GM18873 (cell line): ENCODE results near the gene PLEKHA6.

Experiments
- ATAC-seq: cut with Tn5 transposase; IDR thresholded peaks from one replicate; pipeline ENCODE4 v1.9.1; 2021; ENCODE audit warnings: mild to moderate bottlenecking, moderate library complexity, moderate number of reproducible peaks; ENCODE audit not compliant: unreplicated experiment, low FRiP score

PLEKHA6 gene

GRCh38 chr1:204289280-204289679 lies 70.4 kb downstream of the PLEKHA6 start:
- no peak for ATAC-seq

DNA sequence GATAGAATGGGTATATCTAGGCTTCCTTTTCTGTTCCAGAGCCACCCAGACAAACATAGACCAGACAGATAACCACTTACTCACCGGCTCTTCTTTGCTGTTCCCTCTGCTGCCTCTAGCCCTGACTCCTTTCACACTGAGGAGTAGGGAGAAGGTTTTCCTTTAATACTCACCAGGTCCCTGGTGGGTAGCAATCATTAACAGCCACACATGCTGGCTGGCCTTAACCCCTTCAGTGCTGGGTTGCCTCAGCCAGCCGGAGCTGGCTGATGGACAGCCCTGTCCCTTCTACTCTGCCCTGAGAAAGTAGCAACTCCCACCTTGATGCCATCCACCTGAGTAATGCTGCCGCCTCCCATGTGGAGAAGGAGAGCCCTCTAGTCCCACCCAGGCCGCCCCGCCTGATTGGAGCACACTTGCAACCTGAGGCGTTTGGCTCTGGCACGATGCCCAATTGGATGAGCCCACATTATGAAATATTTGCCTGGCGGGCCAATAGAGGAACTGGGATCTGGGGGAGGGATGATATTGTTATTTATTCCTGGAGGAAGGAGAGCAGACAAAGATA lies 71.6 kb downstream of the PLEKHA6 start:
- ATAC-seq = no peak

GRCh38 chr1:204287466-204287891 lies 72.2 kb downstream of the PLEKHA6 start:
- no peak for ATAC-seq

GRCh38 chr1:204286831-204287421 lies 72.8 kb downstream of the PLEKHA6 start:
- ATAC-seq = no peak

GRCh38 chr1:204286315-204286714 lies 73.4 kb downstream of the PLEKHA6 start:
- no peak for ATAC-seq

GRCh38 chr1:204285436-204286305 lies 74.1 kb downstream of the PLEKHA6 start:
- ATAC-seq = no peak

DNA sequence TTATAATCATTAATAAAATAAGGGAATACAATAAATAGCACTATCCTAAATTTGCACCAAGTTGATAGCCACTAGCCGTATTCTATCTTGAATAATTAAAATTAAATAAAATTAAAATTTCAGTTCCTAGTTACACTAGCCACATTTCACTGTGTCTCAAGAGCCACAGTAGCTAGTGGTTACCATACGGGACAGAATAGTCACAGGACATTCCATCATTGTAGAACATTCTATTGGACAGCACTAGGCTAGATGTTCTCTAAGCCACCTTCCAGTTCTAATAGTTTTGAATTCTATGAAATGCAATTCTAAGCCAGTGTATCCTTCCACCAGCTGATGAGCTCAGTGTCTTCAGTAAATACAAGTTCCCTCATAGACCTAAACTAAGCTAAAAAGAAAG lies 74.8 kb downstream of the PLEKHA6 start:
- no peak for ATAC-seq

- no peak for ATAC-seq
Observed at GRCh38 chr1:204283711-204284651, 75.7 kb downstream of the PLEKHA6 start.

DNA sequence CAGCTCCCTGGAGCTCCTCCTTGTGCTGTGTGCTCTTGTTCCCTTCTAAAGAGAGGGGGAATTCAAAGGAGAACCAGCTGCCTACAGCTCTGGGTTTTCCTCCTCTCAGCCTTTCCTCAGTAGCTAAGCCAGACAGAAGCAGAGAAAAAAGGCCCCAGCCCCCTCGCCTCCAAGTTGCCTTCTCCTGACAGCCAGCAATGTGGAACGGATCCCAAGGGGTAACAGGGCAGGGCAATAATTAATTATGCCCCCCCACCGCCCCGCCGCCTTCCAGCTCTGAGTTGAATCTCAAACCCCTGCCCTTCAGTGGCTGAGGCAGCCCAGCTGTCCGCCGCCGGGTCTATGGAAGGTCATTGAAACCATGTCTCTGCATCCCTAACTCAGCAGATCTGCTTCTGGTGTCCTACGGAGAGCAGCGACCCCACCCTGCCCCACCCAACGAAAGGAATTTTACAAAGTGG lies 76.9 kb downstream of the PLEKHA6 start:
- ATAC-seq = no peak

GRCh38 chr1:204280099-204280961 lies 79.4 kb downstream of the PLEKHA6 start:
- ATAC-seq = no peak

DNA sequence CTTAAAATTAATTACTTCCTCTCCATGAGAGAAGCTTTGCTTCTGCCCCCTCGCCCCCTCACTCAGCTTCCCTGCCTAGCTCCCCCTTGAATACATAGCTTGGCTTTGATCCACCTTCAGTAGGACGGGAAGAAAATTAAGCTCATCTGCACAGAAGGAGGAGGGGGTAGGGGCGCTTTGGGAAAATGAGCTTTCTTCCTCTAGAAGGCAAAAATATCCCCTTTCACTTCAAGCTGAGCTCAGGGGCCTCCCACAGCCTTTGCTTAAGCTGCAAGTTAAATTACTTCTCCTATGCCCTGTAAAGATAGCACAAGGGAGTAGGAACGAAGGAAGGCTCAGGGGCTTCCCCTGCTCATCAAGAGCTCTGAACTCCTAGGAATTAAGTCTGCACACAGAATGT lies 80.8 kb downstream of the PLEKHA6 start:
- ATAC-seq = no peak

DNA sequence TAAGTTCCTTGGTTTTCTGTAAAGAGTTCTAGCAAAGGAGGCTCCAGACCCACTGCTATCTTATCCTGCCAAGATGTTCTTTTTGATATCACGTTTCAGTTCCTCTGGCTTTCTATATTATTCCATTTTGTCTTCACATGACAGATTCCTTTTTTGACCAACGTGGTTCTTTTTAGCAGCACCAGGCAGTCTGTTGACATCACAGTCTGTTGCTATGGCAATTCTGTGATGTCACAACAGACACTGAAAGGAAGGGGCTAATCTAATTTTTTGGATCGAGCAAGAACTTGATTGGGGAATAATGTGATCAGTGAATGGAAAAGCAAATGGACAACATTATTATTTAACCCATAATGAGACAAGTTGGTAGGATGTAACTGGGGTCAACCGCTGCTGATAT lies 81.5 kb downstream of the PLEKHA6 start:
- ATAC-seq = no peak

DNA sequence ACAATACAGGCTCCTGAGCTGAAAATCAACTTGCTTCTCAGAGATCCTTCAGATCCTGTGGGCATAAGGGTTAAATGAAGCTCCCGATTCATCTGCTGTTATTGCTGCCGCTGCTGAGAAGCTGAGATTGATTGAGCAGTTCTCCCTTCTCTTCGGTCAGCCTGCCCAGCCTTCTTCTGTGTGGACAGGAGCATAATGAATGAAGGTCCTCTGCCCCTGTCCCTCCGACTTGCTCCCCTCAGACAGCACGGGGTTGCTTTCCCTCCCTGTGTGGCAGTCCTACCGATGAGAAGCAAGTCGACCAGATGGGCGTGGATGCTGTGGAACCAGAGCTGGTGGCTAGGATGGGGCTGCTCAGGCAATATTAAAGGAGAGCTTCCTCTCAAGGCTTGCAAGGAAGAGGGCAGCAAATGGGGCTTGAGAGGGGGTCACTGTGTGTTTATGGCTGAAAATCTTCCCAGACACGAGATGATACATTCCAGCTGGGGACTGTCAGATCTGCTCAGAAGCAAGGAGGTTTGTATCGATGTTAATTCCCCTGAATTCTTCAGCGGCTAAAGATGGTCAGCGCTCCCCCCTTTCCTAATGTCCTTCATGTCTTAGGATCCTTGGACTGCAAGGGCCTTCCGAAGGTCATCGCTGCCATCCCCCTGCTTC lies 82.0 kb downstream of the PLEKHA6 start:
- no peak for ATAC-seq

DNA sequence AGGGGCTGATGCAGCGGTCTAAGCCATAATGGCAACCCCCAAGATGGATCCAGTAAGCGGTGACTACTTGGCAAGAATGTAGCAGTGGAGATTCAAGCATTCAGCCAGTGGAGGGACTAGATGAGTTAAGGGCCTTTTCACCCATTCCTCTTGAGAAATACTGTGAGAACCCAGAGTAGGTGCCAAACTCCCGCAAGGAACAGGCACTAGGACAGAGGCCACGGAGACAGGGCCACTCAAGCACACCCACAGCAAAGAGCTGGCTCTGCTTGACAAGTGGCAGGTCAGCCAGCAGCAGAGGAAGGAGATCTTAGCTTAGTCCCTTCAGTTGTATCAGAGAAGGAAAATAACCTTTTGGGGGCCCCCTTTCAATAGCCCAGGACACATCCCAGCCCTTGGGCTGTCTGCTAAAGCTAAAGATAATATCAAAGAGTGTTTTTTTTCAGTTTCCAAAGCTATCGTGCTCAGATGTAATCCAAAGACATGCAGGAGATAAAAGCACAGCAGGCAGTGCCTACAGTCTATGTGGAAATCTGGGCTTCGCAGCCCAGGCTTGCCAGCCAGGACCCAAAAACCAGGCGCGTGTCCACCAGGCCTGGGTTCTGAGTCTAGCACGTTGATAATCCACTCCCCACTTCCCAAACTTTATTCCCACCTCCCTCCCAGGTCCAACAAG lies 83.9 kb downstream of the PLEKHA6 start:
- ATAC-seq = no peak

DNA sequence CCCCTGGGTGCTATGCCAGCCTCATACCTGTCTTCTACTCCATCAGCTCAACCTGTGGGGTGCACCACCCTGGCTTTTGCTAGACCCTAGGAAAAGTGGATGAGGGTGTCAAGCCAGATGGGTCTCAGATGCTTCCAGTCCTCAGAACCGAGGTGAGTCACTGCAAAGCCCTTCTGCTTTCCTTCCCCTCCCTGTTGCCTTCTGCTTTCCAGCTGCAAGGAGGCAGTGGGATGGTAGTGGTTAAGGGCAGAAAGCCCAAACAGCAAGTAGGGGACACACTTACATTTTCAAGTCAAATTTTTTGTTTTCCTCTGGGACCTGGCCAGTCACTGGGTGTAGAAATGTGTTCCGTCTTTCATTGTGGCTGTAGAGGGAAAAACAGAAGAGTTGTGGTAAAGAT lies 85.3 kb downstream of the PLEKHA6 start:
- no peak for ATAC-seq

- ATAC-seq = no peak
Observed at GRCh38 chr1:204272505-204272904, 87.2 kb downstream of the PLEKHA6 start.

GRCh38 chr1:204271970-204272369 lies 87.8 kb downstream of the PLEKHA6 start:
- ATAC-seq = no peak

GRCh38 chr1:204268101-204268500 lies 91.6 kb downstream of the PLEKHA6 start:
- no peak for ATAC-seq
